ENCODE results near the gene FAM167B.
"Not testable (repeated sequence)": the region's sequence is repeated elsewhere in the genome, so short reads cannot be mapped to it uniquely, and the experiment has no call there.

Gene FAM167B

GRCh38 chr1:32263236-32263593 lies 16.2 kb downstream of the FAM167B start:
- not testable (repeated sequence) for DNase-seq (ENCODE audit: low spot score)

DNA sequence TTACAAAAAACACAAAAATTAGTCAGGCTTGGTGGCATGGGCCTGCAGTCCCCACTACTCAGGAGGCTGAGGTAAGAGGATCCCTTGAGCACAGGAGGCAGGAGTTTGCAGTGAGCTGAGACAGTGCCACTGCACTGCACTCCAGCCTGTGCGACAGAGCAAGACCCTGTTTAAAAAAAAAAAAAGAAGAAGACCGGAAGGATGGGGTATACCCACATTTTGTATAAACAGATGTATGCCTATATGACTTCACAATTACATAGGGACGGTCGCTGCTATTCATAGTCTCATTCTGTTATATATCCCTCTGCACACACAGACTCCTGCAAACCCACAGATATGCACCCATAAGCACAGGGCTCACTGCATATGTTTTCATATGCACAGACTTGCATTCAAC lies 16.7 kb downstream of the FAM167B start:
- DNase-seq (ENCODE audit: low spot score), result no peak

- no peak for DNase-seq (ENCODE audit: low spot score)
Observed at GRCh38 chr1:32265846-32266245, 18.8 kb downstream of the FAM167B start.

GRCh38 chr1:32266921-32267591 lies 20.0 kb downstream of the FAM167B start:
- no peak for DNase-seq (ENCODE audit: low spot score)

DNA sequence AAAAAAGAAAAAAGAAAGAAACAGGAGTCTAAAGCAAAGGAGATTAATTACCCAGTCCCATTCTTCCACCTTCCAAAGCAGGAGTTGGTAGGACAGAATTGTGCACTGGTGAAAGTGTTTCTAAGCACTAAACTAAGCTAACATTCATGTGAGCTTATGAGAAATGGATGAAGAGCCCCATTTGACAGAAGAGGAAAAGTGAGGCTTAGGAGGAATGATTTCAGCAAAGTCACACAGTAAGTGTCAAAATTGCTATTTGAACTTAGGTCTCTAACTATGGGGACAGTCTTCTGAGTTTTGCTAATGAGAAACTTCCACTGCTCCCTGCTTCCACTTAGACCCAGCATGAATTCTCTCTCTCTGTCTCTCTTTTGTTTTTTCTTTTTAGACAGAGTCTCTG lies 22.7 kb downstream of the FAM167B start:
- no peak for DNase-seq (ENCODE audit: low spot score)

DNA sequence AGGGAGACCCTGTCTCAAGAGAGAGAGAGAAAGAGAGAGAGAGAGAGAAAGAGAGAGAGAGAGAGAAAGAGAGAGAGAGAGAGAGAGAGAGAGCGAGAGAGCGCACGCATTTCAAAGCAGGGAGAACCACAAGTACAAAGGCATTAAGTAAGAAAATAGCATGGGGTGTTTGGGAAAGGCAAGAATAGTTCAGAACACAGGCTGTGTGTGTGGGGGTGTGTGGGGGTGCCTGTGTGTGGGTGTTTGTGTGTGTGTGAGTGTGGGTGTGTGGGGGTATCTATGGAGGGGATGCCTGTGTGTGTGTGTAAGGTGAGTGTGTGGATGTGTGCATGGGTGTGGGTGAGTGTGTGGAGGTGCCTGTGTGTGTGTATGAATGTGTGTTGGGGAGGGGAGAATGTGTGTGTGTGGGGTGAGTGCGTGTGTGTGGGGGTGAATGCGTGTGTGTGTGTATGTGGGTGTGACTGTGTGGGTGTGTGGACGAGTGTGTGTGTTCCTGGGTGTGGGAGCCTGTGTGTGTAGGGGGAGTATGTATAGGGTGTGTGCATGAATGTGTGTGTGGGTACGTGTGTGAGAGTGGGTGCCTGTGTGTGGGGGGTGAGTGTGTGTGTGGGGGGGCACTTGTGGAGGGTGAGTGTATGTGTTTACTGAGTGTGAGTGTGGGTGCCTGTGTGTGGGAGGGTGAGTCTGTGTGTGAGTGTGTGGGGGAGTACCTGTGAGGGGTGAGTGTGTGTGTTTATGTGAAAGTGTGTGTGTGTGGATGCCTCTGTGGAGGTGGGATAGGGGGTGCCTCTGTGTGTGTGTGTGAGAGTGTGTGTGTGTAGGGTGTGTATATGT lies 25.8 kb downstream of the FAM167B start:
- no peak for DNase-seq (ENCODE audit: low spot score)

DNA sequence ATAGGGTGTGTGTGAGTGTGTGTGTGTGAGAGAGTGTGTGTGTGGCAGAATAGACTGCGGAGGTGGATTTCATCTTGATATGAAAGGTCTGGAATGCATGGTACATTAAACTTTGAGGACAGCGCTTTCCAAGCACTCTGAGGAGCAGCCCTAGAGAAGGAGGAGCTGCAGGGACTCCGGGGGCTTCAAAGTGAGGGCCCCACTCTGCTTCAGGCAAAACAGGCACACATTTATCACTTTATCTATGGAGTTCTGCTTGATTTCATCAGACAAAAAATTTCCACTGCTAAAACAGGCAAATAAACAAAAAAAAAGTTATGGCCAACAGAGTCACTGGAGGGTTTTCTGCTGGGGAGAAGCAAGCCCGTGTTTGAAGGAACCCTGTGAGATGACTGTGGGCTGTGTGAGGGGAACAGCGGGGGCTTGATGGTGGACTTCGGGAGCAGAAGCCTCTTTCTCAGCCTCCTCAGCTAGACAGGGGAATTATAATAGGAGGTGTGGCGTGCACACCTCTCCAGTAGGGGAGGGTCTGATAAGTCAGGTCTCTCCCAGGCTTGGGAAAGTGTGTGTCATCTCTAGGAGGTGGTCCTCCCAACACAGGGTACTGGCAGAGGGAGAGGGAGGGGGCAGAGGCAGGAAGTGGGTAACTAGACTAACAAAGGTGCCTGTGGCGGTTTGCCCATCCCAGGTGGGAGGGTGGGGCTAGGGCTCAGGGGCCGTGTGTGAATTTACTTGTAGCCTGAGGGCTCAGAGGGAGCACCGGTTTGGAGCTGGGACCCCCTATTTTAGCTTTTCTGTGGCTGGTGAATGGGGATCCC lies 26.6 kb downstream of the FAM167B start:
- DNase-seq (ENCODE audit: low spot score), result no peak

- DNase-seq (ENCODE audit: low spot score), result no peak
Observed at GRCh38 chr1:32274646-32275340, 27.8 kb downstream of the FAM167B start.

GRCh38 chr1:32275424-32275823 lies 28.4 kb downstream of the FAM167B start:
- DNase-seq (ENCODE audit: low spot score), result no peak

DNA sequence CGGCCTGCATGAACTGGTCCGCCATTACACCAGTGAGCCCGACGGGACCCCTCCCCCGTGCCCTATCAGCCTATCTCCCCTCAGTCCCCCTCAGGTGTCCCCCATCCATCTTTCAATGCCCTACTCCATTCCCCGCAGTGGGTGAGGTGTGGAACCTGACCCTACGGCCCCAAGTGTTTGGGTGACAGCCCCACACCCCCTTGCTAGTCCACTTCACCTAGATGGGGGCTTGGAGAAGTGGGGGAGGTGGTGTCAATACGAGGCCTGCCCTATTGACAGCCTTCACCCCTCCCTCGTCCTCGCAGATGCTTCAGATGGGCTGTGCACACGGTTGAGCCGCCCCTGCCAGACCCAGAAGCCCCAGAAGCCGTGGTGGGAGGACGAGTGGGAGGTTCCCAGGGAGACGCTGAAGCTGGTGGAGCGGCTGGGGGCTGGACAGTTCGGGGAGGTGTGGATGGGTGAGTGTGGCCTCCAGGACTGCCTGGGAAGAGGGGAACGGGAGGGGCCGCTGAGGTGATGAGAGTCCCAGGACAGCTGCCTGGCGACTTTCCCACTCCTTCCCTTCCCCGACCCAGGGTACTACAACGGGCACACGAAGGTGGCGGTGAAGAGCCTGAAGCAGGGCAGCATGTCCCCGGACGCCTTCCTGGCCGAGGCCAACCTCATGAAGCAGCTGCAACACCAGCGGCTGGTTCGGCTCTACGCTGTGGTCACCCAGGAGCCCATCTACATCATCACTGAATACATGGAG lies 29.2 kb downstream of the FAM167B start:
- DNase-seq (ENCODE audit: low spot score), result no peak

DNA sequence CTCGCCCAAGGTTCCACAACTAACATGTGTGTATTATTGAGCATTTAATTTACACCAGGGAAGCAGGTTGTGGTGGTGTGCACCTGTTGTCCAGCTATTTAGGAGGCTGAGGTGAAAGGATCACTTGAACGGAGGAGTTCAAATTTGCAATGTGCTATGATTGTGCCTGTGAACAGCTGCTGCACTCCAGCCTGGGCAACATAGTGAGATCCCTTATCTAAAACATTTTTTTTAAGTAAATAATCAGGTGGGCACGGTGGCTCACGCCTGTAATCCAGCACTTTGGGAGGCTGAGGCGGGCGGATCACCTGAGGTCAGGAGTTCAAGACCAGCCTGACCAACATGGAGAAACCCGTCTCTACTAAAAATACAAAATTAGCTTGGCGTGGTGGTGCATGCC lies 37.8 kb downstream of the FAM167B start:
- DNase-seq (ENCODE audit: low spot score), result not testable (repeated sequence)

DNA sequence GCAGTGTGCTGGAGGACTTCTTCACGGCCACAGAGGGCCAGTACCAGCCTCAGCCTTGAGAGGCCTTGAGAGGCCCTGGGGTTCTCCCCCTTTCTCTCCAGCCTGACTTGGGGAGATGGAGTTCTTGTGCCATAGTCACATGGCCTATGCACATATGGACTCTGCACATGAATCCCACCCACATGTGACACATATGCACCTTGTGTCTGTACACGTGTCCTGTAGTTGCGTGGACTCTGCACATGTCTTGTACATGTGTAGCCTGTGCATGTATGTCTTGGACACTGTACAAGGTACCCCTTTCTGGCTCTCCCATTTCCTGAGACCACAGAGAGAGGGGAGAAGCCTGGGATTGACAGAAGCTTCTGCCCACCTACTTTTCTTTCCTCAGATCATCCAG lies 38.6 kb downstream of the FAM167B start:
- DNase-seq (ENCODE audit: low spot score), result no peak

DNA sequence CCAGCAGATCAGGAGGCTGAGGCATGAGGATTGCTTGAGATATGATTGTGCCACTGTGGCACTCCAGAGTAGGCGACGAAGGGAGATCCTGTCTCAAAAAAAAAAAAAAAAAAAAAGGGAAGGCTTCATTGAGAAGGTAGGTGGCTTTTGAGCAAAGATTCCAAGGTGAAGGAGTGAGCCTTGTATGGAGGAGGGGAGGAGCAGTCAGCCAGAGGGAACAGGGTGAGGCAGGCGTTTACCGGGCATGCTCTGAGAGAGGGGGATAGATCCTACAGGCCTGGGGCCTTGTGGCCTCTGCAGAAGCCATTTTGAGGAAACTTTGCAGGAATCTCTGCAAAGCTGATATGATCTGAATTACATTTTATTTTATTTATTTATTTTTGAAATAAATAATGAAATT lies 39.7 kb downstream of the FAM167B start:
- DNase-seq (ENCODE audit: low spot score), result no peak

GRCh38 chr1:32289256-32289655 lies 42.2 kb downstream of the FAM167B start:
- no peak for DNase-seq (ENCODE audit: low spot score)

GRCh38 chr1:32291145-32291707 lies 44.2 kb downstream of the FAM167B start:
- DNase-seq (ENCODE audit: low spot score), result no peak

DNA sequence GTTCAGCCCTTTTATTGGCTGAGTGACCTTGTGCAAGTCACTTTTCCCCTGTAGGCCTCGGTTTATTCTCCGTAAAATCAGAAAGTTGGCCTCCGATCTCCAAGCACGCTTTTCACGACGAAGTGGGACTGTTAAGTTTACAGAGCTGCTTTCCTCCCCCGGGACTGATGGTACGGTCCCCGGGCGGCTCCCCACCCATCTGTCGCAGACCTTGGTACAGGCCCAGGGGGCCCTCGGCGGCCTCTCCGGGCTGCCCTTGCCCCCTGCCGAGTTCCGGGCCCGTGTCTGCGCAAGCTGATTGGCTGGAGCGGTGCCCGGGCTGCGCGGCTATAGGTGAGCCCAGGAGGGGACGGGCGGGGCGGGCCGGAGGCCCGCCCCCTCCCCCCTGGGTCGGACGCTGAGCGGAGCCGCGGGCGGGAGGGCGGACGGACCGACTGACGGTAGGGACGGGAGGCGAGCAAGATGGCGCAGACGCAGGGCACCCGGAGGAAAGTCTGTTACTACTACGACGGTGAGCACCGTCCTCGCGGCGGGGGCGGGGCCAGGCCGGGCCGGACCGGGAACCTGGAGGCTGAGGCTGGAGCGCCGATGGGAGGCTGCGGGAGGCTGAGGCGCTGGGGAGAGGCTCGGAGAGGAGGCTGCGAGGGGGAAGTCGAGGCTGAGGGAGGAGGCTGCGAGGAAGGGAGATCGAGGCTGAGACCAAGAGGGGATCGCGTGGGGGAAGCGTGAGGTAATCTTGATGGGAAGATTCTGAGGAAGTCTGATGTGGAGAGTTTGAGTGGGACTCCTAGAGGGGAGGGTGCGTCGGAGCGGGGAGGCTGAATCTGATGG lies 44.9 kb downstream of the FAM167B start, which contains the start of gene HDAC1:
Gene HDAC1 (plus strand): TSS at position 376 of the 831 bp plus-strand sequence. CDS start 87 bp downstream, at position 463.
- DNase-seq (ENCODE audit: low spot score), result peak; percentile 84

GRCh38 chr1:32298211-32298610 lies 51.2 kb downstream of the FAM167B start:
- not testable (repeated sequence) for DNase-seq (ENCODE audit: low spot score)

Data from Ammon's horn (tissue), 1 donor.